Measurements from ENCODE around the gene FIG4. TPM values are rescaled to one million over a fixed set of nuclear protein-coding genes. Genes with fewer than 3 reads are reported as not detected.

The FIG4 gene
- total RNA-seq, 1 donor from 2014 or later, result 15.4 TPM

GRCh38 chr6:109781001-109781400 lies 89.9 kb downstream of the FIG4 start:
- H3K4me1 Mint-ChIP-seq (ENCODE audit: low read depth, unreplicated experiment), result no peaks in the 10 kb centered on the region
- DNase-seq, result no peak
- no peaks in the 10 kb centered on the region for H3K36me3 Mint-ChIP-seq (ENCODE audit: unreplicated experiment)
- no peak overlapping the region for H3K27ac Mint-ChIP-seq (ENCODE audit: unreplicated experiment)
- no peak for TF ChIP-seq CTCF (IDR thresholded peaks at IDR 0.05; ENCODE audit: partially characterized antibody, unreplicated experiment)
- no peaks in the 10 kb centered on the region for H3K27me3 Mint-ChIP-seq (ENCODE audit: unreplicated experiment)
- no peak overlapping the region for H3K4me3 Mint-ChIP-seq (ENCODE audit: unreplicated experiment)
- no peaks in the 10 kb centered on the region for H3K9me3 Mint-ChIP-seq (ENCODE audit: unreplicated experiment)

- no peak overlapping the region for H3K27ac Mint-ChIP-seq (ENCODE audit: unreplicated experiment)
- DNase-seq, result no peak
- no peaks in the 10 kb centered on the region for H3K4me1 Mint-ChIP-seq (ENCODE audit: low read depth, unreplicated experiment)
- H3K4me3 Mint-ChIP-seq (ENCODE audit: unreplicated experiment), result no peak overlapping the region
- no peaks in the 10 kb centered on the region for H3K27me3 Mint-ChIP-seq (ENCODE audit: unreplicated experiment)
- no peak for TF ChIP-seq CTCF (IDR thresholded peaks at IDR 0.05; ENCODE audit: partially characterized antibody, unreplicated experiment)
- H3K36me3 Mint-ChIP-seq (ENCODE audit: unreplicated experiment), result no peaks in the 10 kb centered on the region
- no peaks in the 10 kb centered on the region for H3K9me3 Mint-ChIP-seq (ENCODE audit: unreplicated experiment)
Measured at GRCh38 chr6:109782491-109782999, 91.4 kb downstream of the FIG4 start.

- Mint-ChIP-seq H3K4me1 (ENCODE audit: low read depth, unreplicated experiment) (no peaks in the 10 kb centered on the region), H3K27me3 (ENCODE audit: unreplicated experiment) (no peaks in the 10 kb centered on the region), H3K9me3 (ENCODE audit: unreplicated experiment) (no peaks in the 10 kb centered on the region), H3K27ac (ENCODE audit: unreplicated experiment) (no peak overlapping the region), H3K36me3 (ENCODE audit: unreplicated experiment) (no peaks in the 10 kb centered on the region), H3K4me3 (ENCODE audit: unreplicated experiment) (no peak overlapping the region)
- DNase-seq, result no peak
- no peak for TF ChIP-seq CTCF (IDR thresholded peaks at IDR 0.05; ENCODE audit: partially characterized antibody, unreplicated experiment)
Measured at GRCh38 chr6:109783250-109783986, 92.3 kb downstream of the FIG4 start.

GRCh38 chr6:109787312-109787711 lies 96.2 kb downstream of the FIG4 start:
- no peaks in the 10 kb centered on the region for H3K9me3 Mint-ChIP-seq (ENCODE audit: unreplicated experiment)
- H3K27me3 Mint-ChIP-seq (ENCODE audit: unreplicated experiment), result no peaks in the 10 kb centered on the region
- H3K4me3 Mint-ChIP-seq (ENCODE audit: unreplicated experiment), result no peak overlapping the region
- DNase-seq, result no peak
- H3K36me3 Mint-ChIP-seq (ENCODE audit: unreplicated experiment), result no peaks in the 10 kb centered on the region
- H3K4me1 Mint-ChIP-seq (ENCODE audit: low read depth, unreplicated experiment), result no peaks in the 10 kb centered on the region
- no peak overlapping the region for H3K27ac Mint-ChIP-seq (ENCODE audit: unreplicated experiment)
- TF ChIP-seq CTCF (IDR thresholded peaks at IDR 0.05; ENCODE audit: partially characterized antibody, unreplicated experiment), result no peak

GRCh38 chr6:109788687-109789086 lies 97.6 kb downstream of the FIG4 start:
- no peak for TF ChIP-seq CTCF (IDR thresholded peaks at IDR 0.05; ENCODE audit: partially characterized antibody, unreplicated experiment)
- Mint-ChIP-seq H3K4me1 (ENCODE audit: low read depth, unreplicated experiment) (no peaks in the 10 kb centered on the region), H3K36me3 (ENCODE audit: unreplicated experiment) (no peaks in the 10 kb centered on the region), H3K4me3 (ENCODE audit: unreplicated experiment) (no peak overlapping the region), H3K27ac (ENCODE audit: unreplicated experiment) (no peak overlapping the region), H3K9me3 (ENCODE audit: unreplicated experiment) (no peaks in the 10 kb centered on the region), H3K27me3 (ENCODE audit: unreplicated experiment) (no peaks in the 10 kb centered on the region)
- no peak for DNase-seq

Data from glutamatergic neuron (in vitro differentiated cells).